ENCODE data around the gene CDH8.

DNA sequence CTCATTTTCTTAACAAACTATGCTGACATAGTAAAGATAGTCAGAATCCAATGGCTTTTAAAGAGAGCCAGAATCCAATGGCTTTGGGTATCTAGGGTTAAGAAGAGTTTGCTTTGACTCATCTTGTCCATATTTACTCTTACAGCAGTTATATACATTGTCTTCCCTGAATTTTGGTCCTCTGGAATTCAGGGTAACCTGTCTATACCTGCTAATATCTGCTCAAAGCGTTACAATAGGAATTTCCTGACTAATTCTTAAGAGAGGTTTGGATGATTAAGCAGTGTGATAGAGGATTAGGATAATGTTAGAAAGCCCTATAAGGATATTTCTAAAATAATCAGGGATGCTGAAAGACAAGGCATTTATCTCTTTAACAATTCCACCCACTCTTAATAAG, 2.0 kb upstream of the CDH8 start:
- TF ChIP-seq, protein P1, sequence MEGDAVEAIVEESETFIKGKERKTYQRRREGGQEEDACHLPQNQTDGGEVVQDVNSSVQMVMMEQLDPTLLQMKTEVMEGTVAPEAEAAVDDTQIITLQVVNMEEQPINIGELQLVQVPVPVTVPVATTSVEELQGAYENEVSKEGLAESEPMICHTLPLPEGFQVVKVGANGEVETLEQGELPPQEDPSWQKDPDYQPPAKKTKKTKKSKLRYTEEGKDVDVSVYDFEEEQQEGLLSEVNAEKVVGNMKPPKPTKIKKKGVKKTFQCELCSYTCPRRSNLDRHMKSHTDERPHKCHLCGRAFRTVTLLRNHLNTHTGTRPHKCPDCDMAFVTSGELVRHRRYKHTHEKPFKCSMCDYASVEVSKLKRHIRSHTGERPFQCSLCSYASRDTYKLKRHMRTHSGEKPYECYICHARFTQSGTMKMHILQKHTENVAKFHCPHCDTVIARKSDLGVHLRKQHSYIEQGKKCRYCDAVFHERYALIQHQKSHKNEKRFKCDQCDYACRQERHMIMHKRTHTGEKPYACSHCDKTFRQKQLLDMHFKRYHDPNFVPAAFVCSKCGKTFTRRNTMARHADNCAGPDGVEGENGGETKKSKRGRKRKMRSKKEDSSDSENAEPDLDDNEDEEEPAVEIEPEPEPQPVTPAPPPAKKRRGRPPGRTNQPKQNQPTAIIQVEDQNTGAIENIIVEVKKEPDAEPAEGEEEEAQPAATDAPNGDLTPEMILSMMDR (IDR thresholded peaks at IDR 0.05; ENCODE audit: insufficient read depth, low read length): no peak
- TF ChIP-seq, protein P2, sequence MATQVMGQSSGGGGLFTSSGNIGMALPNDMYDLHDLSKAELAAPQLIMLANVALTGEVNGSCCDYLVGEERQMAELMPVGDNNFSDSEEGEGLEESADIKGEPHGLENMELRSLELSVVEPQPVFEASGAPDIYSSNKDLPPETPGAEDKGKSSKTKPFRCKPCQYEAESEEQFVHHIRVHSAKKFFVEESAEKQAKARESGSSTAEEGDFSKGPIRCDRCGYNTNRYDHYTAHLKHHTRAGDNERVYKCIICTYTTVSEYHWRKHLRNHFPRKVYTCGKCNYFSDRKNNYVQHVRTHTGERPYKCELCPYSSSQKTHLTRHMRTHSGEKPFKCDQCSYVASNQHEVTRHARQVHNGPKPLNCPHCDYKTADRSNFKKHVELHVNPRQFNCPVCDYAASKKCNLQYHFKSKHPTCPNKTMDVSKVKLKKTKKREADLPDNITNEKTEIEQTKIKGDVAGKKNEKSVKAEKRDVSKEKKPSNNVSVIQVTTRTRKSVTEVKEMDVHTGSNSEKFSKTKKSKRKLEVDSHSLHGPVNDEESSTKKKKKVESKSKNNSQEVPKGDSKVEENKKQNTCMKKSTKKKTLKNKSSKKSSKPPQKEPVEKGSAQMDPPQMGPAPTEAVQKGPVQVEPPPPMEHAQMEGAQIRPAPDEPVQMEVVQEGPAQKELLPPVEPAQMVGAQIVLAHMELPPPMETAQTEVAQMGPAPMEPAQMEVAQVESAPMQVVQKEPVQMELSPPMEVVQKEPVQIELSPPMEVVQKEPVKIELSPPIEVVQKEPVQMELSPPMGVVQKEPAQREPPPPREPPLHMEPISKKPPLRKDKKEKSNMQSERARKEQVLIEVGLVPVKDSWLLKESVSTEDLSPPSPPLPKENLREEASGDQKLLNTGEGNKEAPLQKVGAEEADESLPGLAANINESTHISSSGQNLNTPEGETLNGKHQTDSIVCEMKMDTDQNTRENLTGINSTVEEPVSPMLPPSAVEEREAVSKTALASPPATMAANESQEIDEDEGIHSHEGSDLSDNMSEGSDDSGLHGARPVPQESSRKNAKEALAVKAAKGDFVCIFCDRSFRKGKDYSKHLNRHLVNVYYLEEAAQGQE (IDR thresholded peaks at IDR 0.05; ENCODE audit: insufficient replicate concordance, low read depth): no peak
- no peak for TF ChIP-seq POLR2AphosphoS5 (IDR thresholded peaks at IDR 0.05; ENCODE audit: low read depth)
- TF ChIP-seq GABPA (IDR thresholded peaks at IDR 0.05; ENCODE audit: low read depth): no peak

Data from HL-60 (cell line).